ENCODE measurements around the gene ARHGEF4.

ARHGEF4 gene

DNA sequence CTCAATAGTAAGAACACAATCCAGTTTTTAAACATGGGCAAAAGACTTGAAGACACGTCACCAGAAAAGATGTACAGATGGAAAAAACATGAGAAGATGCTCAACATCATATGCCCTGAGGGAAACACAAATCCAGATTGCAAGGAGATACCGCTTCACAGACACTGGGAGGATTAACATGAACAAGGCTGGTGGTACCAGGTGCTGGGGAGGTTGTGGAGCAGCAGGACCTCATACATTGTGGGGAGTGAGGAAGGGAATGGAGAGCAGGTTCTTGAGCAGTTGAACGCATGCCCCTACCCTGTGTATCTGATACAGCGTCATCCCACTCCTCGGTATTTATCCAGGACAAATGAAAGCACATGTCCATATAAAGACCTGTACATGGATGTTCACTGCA is 72.1 kb downstream of the ARHGEF4 start:
- TF ChIP-seq, protein P1, sequence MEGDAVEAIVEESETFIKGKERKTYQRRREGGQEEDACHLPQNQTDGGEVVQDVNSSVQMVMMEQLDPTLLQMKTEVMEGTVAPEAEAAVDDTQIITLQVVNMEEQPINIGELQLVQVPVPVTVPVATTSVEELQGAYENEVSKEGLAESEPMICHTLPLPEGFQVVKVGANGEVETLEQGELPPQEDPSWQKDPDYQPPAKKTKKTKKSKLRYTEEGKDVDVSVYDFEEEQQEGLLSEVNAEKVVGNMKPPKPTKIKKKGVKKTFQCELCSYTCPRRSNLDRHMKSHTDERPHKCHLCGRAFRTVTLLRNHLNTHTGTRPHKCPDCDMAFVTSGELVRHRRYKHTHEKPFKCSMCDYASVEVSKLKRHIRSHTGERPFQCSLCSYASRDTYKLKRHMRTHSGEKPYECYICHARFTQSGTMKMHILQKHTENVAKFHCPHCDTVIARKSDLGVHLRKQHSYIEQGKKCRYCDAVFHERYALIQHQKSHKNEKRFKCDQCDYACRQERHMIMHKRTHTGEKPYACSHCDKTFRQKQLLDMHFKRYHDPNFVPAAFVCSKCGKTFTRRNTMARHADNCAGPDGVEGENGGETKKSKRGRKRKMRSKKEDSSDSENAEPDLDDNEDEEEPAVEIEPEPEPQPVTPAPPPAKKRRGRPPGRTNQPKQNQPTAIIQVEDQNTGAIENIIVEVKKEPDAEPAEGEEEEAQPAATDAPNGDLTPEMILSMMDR (IDR thresholded peaks at IDR 0.05; ENCODE audit: insufficient read depth, low read depth, low read length, missing control alignments): no peak
- H3K4me3 ChIP-seq (ENCODE audit: low read depth, low read length): no peak overlapping the region

DNA sequence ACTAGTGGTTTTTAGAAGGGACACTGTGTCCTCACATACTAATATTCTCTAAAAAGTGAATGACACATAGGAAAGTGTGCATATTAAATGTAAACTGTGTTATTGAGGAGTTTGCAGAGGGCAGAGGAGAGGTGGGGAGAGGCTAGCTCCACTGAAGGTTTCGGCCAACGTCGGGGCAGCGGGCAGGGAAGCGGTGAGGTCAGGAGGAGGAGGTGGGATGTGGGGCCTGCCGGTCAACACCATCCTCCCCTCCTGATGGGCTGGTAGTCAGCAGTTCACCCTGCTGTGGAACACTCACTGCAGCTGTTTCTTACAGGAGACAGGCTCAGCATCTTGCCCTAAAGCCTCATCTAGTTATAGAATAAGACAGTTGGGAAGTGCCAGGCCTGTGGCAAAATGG is 74.2 kb downstream of the ARHGEF4 start:
- DNase-seq (ENCODE audit: low read depth): no peak
- TF ChIP-seq, protein P1 (IDR thresholded peaks at IDR 0.05; ENCODE audit: insufficient read depth, low read depth, low read length, missing control alignments): no peak
- H3K4me3 ChIP-seq (ENCODE audit: low read depth, low read length): no peak overlapping the region

More for the DNA sequence above, 72.1 kb downstream of the ARHGEF4 start:
- no peak for DNase-seq (ENCODE audit: low read depth)

DNA sequence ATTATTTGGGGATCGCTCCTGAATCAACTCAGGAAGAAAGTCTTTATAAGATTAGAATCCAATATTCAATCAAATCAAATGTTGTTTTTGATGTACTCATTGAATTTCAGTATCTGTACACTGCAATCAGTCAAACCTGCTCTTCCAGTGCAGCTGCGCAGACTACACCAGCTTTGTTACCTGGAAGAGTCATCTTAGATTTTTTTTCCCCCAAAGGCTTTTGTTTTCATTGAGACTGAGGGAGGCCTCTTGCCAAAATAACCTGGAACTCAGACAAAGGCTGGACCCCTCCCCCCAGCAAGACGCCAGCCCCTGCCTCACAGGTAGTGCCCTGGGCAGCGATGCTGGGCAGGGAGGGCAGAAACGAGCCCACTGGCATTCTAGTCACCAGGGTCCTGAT is 74.8 kb downstream of the ARHGEF4 start:
- TF ChIP-seq, protein P1 (IDR thresholded peaks at IDR 0.05; ENCODE audit: insufficient read depth, low read depth, low read length, missing control alignments): no peak
- H3K4me3 ChIP-seq (ENCODE audit: low read depth, low read length): no peak overlapping the region
- DNase-seq (ENCODE audit: low read depth): no peak

DNA sequence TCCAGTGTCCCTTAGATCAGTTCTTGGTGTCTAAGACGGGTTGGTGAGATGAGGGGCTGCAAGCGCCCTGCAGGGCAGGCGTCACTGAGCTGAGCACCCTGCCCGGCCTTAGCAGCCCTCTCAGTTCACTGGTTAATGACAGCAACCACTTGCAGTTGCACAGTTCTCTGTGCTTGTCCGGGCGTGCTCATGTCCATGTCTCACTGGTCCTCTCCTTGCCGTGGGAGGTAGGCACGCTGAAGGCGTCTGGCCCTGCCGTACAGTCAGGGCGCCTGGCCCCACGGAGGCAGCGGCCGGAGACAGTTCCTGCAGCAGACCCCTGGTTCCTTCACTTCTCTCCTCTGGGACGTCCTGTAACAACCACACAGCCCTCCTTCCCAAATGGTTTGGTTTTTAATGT is 75.3 kb downstream of the ARHGEF4 start:
- TF ChIP-seq, protein P1 (IDR thresholded peaks at IDR 0.05; ENCODE audit: insufficient read depth, low read depth, low read length, missing control alignments): no peak
- no peak overlapping the region for H3K4me3 ChIP-seq (ENCODE audit: low read depth, low read length)
- DNase-seq (ENCODE audit: low read depth): no peak

DNA sequence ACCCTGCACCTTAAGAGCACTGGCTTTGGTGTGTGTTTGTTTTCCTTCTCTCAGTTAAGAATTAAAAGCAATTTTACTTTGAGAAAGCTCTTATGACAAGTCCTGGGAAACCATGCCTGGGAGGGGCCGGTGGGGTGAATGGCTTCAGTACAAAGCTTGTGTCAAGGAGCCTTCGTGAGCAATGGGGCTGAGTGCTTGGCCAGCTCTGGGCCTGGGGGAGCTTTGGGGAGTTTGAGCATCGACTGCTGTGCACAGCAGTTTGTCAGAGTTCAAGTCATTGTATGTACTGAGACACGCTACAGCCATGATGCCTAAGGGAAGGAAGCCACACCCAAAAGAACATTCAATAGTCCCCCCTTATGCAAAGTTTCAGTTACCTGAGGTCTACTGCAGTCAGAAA is 75.8 kb downstream of the ARHGEF4 start:
- H3K4me3 ChIP-seq (ENCODE audit: low read depth, low read length): no peak overlapping the region
- TF ChIP-seq, protein P1 (IDR thresholded peaks at IDR 0.05; ENCODE audit: insufficient read depth, low read depth, low read length, missing control alignments): no peak
- DNase-seq (ENCODE audit: low read depth): no peak

DNA sequence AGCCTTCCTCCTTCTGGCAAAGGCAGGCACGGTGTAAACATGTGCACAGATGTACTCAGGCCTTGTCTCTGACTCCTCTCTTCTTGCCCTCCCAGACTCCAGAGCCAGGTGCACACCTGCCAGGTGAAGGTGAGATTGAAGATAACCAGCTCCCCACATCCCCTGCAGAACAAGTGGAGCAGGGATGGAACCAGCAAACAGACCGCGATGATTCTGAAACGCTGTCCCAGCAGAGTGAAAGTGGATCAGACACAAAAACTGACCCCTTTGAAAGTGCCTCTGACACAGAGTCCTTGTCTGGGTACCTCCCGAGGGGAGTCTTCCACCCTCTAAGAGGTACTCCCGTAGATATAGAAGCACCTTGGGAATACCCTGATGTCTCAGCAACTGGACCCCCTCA is 77.2 kb downstream of the ARHGEF4 start:
- H3K4me3 ChIP-seq (ENCODE audit: low read depth, low read length): no peak overlapping the region
- TF ChIP-seq, protein P1 (IDR thresholded peaks at IDR 0.05; ENCODE audit: insufficient read depth, low read depth, low read length, missing control alignments): no peak
- DNase-seq (ENCODE audit: low read depth): no peak

DNA sequence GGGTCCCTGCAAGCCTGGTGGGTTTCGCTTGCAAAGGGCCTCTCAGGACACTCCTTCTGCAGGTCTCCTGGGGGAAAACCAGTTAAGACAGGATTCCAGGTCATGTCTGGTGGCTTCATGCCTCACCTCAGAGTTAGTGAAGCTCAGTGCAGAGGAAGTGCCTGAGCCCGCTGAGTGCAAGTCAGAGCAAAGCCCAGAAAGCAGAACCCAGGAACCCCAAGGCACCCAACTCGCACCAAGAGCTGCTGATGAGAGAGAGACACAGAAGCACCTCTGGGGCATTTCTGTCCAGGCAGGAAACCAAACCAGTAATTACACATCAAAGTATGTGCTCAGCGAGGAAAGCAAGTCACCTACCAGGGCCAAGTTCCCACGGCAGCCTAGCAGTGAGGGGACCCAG is 78.4 kb downstream of the ARHGEF4 start:
- no peak overlapping the region for H3K4me3 ChIP-seq (ENCODE audit: low read depth, low read length)
- no peak for DNase-seq (ENCODE audit: low read depth)
- TF ChIP-seq, protein P1 (IDR thresholded peaks at IDR 0.05; ENCODE audit: insufficient read depth, low read depth, low read length, missing control alignments): no peak
